ENCODE measurements around the gene NAA38.

The NAA38 gene

DNA sequence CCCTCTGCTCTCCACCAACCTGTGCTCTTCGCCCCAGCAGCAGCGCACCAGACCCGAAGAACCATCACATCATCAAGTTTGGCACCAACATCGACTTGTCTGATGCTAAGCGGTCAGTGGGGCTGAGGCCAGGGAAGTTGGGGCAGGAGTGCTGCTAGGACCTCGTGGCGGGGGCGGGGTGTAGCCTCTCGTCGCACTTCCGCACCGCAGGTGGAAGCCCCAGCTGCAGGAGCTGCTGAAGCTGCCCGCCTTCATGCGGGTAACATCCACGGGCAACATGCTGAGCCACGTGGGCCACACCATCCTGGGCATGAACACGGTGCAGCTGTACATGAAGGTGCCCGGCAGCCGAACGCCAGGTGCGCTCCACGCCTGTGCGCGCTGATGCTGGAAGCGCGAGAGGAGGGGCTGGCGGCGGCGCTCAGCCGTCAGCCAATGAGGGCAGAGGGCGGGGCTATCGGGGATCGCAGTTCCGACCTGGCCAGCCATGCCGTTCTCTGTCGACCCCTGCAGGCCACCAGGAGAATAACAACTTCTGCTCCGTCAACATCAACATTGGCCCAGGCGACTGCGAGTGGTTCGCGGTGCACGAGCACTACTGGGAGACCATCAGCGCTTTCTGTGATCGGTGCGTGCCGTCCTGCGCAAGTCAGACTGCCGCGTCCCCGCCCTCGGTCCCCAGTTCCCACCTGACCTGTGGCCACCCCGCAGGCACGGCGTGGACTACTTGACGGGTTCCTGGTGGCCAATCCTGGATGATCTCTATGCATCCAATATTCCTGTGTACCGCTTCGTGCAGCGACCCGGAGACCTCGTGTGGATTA, 5.7 kb downstream of the NAA38 start:
- DNase-seq, result peak; percentile 56

DNA sequence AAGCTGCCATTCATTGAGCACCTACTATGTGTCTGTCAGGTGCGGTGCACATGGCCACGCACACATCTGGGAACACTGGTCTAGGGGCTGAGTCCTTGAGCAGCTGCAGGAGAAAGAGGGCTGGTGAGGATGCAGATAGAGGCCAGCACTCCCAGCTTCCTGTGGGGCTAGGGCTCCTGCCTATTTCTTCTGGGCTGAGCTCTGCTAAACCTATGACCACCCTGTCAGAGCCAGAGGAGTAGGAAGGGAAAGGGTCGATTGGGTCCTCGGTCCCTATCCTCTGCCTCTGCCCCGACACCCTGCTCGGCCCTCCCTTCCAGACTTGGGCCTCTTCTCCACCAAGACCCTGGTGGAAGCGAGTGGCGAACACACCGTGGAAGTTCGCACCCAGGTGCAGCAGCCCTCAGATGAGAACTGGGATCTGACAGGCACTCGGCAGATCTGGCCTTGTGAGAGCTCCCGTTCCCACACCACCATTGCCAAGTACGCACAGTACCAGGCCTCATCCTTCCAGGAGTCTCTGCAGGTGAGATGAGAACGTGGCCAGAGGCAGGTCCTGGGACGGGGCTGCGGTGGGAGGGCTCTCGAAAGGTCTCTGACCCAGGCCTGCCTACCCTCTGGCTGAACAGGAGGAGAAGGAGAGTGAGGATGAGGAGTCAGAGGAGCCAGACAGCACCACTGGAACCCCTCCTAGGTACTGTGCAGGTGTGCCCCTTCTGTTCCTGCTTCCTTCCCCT, 6.5 kb downstream of the NAA38 start:
- no peak for DNase-seq

DNA sequence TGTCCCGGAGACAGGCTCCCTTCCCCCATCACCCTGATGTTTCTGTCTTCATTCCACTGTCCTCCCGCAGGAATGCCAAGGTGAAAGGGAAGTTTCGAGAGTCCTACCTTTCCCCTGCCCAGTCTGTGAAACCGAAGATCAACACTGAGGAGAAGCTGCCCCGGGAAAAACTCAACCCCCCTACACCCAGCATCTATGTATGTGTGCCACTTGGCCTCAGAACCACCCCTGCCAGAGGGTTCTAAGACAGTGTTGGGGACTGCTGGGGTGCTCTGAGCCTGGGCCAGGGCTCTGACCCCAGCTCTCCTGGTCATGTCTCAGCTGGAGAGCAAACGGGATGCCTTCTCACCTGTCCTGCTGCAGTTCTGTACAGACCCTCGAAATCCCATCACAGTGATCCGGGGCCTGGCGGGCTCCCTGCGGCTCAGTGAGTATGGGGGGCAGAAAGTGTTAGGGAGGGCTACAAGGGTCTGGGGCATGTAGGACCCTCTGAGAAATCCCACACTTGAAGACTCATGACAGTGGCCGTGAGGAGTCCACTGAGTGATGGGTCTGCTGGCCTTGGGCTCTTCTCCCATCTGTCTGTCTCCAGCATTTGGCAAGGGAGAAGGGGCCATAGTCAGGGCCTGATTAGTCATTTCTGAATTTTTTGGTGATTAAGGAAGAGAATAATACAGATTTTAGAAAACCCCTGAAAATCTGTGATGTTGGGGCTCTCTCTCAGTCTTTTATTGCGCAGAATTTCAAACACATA, 7.4 kb downstream of the NAA38 start:
- no peak for DNase-seq

DNA sequence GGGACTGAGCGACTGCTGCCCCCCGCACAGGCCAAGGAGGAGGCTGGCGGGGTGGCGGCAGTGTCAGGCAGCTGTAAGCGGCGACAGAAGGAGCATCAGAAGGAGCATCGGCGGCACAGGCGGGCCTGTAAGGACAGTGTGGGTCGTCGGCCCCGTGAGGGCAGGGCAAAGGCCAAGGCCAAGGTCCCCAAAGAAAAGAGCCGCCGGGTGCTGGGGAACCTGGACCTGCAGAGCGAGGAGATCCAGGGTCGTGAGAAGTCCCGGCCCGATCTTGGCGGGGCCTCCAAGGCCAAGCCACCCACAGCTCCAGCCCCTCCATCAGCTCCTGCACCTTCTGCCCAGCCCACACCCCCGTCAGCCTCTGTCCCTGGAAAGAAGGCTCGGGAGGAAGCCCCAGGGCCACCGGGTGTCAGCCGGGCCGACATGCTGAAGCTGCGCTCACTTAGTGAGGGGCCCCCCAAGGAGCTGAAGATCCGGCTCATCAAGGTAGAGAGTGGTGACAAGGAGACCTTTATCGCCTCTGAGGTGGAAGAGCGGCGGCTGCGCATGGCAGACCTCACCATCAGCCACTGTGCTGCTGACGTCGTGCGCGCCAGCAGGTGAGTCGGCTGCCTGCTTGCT, 8.1 kb downstream of the NAA38 start:
- no peak for DNase-seq

DNA sequence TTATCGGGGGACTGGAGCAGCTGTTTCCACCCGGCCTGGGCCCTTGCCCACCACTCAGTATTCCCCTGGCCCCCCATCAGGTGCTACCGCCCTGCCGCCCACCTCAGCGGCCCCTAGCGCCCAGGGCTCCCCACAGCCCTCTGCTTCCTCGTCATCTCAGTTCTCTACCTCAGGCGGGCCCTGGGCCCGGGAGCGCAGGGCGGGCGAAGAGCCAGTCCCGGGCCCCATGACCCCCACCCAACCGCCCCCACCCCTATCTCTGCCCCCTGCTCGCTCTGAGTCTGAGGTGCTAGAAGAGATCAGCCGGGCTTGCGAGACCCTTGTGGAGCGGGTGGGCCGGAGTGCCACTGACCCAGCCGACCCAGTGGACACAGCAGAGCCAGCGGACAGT, 8.6 kb downstream of the NAA38 start:
- DNase-seq, result no peak

DNA sequence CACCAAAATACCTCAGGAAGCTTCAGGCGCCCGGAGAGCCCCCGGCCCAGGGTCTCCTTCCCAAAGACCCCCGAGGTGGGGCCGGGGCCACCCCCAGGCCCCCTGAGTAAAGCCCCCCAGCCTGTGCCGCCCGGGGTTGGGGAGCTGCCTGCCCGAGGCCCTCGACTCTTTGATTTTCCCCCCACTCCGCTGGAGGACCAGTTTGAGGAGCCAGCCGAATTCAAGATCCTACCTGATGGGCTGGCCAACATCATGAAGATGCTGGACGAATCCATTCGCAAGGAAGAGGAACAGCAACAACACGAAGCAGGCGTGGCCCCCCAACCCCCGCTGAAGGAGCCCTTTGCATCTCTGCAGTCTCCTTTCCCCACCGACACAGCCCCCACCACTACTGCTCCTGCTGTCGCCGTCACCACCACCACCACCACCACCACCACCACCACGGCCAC, 9.2 kb downstream of the NAA38 start:
- DNase-seq, result no peak

DNA sequence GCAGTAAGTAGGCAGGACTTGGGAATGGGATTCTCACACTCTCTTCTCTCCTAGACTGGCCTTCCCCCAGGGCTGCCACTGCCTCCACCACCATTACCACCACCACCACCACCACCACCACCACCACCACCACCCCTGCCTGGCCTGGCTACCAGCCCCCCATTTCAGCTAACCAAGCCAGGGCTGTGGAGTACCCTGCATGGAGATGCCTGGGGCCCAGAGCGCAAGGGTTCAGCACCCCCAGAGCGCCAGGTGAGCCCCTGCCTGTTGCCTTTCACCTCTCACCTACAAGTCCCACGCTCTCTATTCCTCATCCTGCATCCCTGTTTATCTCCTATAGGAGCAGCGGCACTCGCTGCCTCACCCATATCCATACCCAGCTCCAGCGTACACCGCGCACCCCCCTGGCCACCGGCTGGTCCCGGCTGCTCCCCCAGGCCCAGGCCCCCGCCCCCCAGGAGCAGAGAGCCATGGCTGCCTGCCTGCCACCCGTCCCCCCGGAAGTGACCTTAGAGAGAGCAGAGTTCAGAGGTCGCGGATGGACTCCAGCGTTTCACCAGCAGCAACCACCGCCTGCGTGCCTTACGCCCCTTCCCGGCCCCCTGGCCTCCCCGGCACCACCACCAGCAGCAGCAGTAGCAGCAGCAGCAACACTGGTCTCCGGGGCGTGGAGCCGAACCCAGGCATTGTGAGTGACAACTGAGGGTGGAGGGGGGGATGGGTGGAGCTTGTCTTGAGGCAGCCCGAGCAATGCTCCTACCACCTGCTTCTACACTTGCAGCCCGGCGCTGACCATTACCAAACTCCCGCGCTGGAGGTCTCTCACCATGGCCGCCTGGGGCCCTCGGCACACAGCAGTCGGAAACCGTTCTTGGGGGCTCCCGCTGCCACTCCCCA, 10.3 kb downstream of the NAA38 start:
- no peak for DNase-seq

DNA sequence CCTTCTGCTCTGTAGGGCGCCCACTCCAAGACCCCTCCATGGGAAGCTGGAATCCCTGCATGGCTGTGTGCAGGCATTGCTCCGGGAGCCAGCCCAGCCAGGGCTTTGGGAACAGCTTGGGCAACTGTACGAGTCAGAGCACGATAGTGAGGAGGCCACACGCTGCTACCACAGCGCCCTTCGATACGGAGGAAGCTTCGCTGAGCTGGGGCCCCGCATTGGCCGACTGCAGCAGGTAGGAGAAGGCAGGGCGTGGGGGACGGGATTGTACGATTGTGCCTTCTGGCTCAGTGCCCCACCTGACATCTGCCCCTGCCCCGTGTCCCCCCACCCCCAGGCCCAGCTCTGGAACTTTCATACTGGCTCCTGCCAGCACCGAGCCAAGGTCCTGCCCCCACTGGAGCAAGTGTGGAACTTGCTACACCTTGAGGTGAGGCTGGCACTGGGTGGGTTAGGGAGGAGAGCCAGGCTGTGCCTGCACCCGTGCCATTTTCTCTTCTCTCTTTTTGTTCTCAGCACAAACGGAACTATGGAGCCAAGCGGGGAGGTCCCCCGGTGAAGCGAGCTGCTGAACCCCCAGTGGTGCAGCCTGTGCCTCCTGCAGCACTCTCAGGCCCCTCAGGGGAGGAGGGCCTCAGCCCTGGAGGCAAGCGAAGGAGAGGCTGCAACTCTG, 11.2 kb downstream of the NAA38 start:
- DNase-seq, result no peak

DNA sequence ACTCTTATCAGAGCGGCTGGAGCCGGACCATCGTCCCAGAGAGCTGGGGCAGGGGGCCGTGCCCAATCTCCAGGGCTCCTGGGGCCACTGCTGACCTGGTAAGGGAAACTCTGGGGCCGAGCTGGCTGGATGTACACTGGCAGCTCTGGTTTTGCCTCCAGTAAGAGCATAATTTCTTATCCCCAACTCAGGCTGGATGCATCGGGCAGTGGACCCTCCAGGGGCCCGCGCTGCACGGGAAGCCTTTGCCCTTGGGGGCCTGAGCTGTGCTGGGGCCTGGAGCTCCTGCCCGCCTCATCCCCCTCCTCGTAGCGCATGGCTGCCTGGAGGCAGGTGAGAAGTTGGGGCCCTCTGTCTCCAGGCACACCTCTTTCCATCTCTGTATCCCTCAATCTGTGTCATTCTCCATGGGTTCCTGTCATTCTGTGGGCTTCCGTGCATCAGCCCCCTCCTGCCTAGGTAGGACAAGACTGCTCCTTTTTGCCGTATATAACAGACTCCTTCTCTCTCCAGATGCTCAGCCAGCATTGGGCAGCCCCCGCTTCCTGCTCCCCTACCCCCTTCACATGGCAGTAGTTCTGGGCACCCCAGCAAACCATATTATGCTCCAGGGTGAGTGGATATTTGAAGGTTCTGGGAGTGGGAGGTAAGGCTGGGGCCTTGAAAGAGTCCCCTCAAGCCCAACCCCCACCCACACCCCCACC, 11.8 kb downstream of the NAA38 start:
- DNase-seq, result no peak

DNA sequence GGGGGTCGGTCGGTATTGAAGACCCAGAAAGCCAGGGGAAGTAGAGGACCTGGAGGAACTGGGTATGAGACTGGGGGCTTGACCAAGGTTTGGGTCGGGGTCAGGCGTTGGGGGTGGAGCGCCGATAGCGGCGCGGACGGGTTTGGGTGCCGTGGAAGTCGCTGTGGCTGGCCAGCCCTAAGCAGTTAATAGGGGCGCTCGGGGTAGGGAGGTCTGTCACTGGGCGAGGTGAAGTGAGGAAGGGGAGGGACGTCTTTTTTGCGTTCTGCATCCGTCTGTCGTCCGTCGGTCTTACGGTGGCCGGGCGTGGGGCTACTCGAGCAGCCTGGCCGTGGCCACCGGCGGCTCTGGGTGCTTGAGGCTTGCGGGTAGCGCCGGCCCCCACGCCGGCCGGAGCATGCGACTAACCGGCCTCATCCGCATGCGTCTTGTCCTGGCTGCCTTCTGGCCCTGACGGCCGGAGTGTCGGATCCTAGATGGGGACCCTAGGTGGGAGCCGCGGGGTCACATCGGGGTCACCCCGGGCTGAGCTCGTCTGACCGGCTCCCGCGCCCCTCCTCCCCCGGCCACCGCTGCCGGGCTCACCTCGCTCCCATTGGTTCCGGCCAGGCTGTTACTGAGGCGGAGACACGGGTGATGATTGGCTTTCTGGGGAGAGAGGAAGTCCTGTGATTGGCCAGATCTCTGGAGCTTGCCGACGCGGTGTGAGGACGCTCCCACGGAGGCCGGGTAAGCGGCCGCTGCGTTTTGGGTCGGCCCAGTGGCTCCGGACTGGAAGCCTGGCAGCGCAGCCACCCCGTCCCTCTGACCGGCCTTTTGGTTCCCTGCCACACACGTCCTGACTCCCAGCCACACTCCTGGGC, 12.8 kb downstream of the NAA38 start:
- peak; percentile 61 for DNase-seq

DNA sequence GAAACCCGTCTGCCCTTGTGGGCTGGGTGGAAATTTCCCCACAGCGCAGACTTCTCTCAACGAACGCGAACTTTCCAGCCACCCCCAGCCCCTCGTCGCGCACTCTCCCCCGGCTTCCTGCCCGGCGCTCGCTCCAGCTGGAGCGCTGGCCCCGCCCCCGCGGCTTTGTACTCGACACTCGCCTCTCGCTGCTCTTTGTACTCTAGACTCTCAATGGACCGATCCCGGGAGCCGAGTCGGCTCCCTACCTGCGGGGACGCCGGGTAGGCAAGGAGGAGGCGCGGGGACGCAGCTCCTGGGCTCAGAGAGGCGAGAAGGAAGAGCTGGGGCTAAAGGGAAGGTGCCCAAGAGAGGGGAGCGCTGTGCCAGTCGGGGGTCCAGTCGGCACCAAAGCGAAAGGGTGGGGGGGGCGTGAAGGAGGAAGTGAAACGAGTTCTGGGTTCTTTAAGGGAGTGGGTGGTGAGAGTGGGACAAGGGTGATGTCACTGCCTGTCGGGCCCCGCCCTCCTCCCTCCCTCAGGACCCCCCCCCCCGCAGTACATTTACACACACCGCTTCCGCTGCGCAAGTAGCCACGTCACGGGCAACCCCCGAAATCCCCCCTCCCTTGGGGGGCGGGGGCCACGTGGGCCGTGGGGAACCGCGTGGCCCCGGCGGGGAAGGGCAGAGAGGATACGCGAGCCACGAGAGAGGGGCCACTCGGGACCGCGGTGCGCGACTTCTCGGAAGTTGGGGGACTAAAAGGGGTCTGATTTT, 13.6 kb downstream of the NAA38 start:
- peak; percentile 6 for DNase-seq

DNA sequence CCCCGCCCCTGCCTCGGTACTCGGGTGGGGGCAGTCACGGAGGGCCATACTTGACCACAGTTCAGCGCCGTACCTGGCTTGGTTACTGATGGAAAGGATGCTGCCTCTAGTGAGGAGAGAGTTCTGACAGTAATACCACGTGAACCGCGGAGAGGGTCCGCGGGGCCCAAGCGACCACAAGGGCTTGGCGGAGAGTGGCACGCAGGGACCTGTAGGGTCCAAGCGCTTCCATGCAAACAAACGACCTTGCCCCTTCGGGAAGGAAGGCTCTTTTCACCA, 14.2 kb downstream of the NAA38 start:
- DNase-seq, result no peak

DNA sequence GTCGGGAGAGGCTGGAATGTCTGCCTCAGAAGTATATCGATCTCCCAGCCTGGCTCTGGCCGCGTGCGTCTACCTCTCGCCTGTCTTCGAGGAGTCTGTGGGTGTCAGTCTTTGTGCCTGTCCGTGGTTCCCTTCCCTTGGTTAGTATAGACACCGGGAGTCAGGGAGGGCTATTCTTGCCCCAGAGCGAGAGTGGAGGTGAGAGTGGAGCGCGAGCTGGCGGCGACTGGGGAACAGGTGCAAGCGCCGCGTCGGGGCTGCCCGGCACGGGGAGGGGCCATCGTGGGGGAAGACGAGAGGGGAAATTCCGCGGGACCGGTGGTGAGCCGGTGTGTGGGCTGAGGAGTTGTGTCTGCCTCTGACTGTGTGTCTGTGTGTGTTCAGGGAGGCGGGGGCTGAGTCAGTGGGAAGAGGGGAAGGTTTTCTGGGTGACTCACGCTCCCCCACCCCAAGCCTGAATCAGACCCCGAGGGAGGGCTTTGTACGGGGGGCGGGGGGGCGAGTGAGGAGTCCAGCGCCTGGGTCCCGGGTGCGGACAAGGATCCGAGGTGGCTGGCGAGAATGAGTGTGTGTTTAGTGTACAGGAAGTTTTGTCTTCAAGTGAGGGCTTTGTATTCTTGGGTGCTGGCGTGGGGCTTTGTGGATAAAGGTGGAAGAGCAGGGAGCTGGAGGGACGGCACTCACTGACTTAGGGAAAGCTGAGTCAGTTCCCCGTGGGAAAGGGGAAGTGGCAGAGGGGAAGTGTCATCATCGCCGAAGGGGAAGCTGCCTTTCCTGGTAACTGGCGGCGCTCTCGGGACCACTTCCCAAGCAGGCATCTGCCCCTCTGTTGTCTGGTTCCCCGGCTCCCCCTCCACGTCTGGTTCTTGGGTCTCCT, 14.7 kb downstream of the NAA38 start:
- DNase-seq, result no peak

DNA sequence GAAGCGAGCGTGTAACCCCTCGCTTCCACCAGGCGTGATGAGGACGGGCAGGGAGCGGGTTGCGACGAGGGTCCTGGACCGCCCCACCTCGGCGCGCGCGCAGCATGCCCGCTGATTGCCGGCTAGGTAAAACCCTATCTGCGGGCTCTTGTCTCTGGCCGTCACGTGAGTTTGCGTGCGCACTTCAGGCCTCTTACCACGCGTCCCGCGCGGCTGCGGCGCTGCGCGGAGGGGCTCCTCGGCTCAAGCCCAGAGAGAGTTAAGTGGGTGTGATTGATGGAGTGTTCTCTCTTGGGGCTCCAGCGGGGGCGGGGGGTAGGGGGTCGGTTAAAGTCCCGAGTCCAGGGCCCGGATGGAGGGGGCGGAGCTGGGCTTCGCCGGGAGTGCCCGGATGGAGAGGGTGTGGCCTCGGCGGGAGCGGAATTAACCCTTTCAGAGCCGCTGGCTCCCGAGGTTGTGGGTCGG, 15.4 kb downstream of the NAA38 start:
- DNase-seq, result peak; percentile 30

DNA sequence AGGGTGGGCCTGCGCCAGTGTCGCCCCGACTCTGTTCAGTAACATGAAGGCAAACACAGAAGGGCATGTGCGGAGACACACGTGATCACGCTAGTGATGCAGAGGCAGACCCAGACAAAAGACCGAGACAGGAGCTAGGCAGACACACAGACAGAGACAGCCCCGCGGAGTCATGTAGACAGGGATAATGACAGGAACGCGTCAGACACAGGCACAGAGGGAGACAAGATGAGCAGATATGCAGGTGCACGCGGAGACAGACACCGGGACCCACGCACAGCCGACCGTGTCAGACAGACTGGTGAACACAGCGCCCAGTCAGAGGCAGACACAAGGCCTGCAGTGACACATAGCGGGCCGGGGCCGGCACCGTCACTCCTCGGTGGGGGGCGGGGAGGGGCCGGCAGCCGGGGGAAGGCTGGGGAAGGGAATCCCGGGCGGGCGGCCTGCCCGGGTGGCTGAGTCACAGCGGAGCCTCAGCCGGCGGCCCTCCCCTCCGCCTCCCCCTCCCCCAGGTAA, 15.9 kb downstream of the NAA38 start:
- DNase-seq, result no peak

DNA sequence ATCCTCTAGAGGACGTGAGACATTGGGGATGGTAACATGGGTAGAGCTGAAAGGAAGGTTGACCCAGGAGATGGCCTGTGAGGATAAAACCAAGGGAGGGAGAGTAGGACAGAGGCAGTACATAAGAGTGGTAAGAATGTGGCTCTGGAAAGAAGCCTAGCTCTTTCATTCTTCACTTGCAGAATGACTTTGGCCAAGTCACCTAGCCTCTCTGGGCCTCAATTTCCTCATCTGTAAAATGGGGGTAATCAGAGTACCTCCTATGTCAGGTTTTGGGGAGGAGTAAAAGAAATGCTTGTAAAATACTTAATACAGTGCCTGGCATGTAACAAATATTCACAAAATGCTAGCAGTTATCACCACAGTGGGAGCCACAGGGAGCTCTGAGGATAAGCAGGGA, 16.5 kb downstream of the NAA38 start:
- DNase-seq, result no peak

DNA sequence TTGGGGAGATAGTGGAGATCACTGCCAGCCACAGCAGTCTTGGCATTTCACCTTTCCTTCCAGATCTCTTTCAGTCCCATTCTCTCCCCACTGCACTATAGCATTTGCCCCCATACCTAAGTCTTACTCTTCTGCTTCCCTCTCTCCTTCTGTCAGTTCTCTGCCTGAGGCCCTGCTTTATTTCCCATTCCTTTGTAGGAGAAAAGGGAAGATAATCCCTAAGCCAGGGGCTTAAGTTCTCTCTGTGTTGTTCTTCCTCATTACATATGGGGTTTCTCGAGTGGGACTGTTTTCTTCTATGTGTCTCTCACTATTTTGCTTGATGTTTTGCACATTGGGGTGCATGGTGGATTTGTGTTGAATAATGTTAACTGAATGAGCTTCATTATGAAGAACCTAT, 16.9 kb downstream of the NAA38 start:
- DNase-seq, result no peak

DNA sequence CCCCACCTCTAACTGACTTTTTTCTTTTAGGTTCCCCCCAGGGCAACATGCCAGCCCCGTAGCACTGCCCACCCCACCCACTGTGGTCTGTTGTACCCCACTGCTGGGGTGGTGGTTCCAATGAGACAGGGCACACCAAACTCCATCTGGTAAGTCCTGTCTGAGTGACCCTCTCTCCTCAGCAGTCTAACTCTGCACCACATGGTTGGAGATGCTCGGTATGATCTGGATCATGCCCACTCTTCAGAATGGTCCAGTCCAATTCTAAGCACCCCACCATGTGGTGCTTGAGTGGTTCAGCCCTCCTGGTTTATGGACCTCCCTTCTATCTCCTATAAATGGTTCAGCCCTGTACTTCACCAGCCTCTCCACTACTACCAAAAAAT, 17.5 kb downstream of the NAA38 start:
- no peak for DNase-seq
